Stimulated activated CD4-positive, alpha-beta T cell treated with anti-CD3 and anti-CD28 coated beads, Interleukin-12 subunit alpha, Interleukin-12 subunit beta, amount 100 ng/mL, for 48 hours (primary cell): Measurements from ENCODE around the gene MIGA1.
"Not testable (repeated sequence)": the region's sequence is repeated elsewhere in the genome, so short reads cannot be mapped to it uniquely, and the experiment has no call there.

ENCODE experiments used
- DNase-seq, 3 donors: peaks; one replicate each; pipeline ENCODE4 v3.0.0-alpha.2; 2020; ENCODE audit warnings: low read depth in 2 of 3, low spot score in 1 of 3

Gene MIGA1

DNA sequence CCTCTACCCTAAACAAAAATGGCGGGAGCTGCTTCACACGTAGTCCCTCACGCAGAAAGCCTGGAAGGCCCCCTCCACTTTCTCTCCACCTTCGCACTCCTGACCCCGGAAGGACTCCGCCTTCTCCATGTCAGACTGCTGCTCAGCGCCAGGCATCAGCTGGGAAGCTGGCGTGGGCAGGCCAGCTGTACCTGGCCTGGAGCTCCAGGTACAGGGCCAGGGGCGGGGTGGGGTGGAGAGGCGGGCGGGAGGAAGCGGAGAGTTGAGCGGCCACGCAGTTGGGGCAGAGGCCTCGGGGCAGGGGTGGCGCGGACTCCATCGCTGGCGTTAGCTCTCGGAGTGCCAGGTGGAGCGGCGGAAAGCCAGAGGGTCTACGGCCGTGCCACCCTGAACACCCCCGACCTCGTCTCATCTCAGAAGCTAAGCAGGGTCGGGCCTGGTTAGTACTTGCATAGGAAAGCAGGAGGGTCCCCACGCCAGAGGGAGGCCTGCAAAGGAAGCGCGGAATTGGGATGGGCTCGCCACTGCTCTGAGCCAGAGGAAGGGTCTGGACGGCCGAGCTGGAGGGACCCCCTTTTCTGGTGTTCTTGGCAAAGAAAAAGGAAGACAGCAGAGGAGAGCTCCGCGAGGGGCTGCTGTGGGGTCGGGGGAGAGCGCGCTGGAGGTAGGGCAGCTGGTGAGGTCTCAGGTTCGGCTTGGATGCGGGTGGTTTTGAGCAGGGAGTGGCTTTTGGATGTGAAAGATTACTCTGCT is at the start of gene MIGA1:
MIGA1 (plus strand) TSS at position 121 of the 753 bp plus-strand sequence. CDS start 3,604 bp downstream, outside the sequence.
- DNase-seq: peak; percentile 73 to 84 (median 77)

GRCh38 chr1:77732090-77732489 is 47.4 kb upstream of the MIGA1 start:
- no peak for DNase-seq

GRCh38 chr1:77739235-77739634 is 40.2 kb upstream of the MIGA1 start:
- DNase-seq: no peak

GRCh38 chr1:77741316-77741715 is 38.1 kb upstream of the MIGA1 start:
- DNase-seq: no peak

GRCh38 chr1:77742011-77742555 is 37.4 kb upstream of the MIGA1 start:
- no peak for DNase-seq

GRCh38 chr1:77744576-77744975 is 34.9 kb upstream of the MIGA1 start:
- DNase-seq: no peak

- DNase-seq: not testable (repeated sequence)
Observed at GRCh38 chr1:77749489-77749888, 30.0 kb upstream of the MIGA1 start.

DNA sequence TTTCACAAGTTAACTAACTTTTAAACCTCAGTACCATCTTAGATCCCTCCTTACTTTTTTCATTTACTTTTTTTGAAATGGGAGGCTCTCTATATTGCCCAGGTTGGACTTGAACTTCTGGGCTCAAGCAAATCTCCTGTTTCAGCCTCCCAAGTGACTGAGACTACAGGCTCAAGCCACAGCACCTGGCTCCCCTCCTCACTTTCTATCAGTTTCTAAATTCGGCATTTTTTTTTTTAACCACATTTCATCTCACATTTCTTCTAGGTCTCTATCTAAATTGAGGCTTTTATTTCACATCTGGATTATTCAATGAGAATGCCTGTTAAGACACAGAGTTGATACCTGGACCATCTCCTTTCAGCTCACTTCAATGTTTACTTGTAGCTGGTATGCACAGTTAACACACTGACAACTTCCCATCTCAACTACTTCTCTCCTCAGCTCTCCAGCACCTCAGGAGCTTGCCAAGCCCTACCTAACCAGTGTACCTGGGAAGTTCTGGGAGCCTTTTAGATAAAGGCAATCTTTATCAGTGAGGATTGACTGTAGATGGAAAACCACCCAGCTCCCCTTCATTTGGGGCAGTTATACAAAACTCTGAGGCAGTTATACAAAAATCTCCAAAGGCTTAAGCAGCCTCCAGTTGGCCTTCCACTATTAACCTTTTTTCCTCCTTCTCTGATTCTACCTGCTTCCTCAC is 23.2 kb upstream of the MIGA1 start:
- DNase-seq: no peak

DNA sequence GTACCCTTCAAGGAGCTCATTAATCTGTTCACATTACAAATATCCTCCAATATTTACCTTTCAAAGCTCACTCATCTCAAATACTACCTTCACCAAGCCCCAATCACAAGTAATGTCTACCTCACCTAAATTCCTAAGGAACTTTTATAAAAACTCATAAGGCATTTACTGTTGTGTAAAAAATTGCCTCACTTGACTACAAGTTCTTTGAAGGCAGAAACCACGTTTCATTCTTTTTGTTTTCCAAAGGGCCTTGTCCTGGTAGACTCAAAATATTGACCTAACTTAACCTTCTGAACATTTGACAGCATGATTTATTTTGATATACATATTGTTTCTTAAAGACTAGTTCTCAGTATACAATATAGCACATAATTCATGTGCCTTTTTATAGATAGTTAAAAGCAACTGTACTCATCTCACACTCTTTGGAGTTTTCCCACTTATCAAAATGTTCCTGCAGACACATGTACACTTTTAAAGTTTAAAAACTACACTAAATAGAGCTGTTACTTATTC is 22.3 kb upstream of the MIGA1 start:
- no peak for DNase-seq

GRCh38 chr1:77757603-77758002 is 21.8 kb upstream of the MIGA1 start:
- DNase-seq: no peak

GRCh38 chr1:77759071-77760028 is 20.1 kb upstream of the MIGA1 start, which contains the start of gene USP33:
Gene USP33, minus strand, starts transcription at chr1:77759852. Its CDS starts 18,155 bp downstream, at chr1:77741697.
- DNase-seq: peak; percentile 73 to 89 (median 84)

- DNase-seq: no peak
Observed at GRCh38 chr1:77762072-77762476, 17.4 kb upstream of the MIGA1 start.

DNA sequence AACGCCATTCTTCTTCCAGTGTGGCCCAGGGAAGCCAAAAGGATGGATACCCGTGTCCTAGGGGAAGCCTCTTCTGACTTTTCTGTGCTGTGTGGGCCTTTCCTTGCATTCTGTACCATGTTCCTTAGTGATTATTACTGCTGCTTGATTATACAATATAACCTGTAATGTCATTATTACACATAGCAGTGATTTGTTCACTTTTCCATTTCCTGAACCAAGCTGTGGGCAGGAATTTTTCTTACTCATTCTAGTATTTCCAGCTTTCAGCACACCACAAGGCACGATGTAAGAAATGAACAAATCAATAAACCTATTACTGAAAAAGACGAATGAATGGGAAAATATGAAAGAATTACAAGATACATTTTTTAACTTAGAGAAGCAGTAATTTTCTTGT is 11.4 kb upstream of the MIGA1 start:
- DNase-seq: no peak

DNA sequence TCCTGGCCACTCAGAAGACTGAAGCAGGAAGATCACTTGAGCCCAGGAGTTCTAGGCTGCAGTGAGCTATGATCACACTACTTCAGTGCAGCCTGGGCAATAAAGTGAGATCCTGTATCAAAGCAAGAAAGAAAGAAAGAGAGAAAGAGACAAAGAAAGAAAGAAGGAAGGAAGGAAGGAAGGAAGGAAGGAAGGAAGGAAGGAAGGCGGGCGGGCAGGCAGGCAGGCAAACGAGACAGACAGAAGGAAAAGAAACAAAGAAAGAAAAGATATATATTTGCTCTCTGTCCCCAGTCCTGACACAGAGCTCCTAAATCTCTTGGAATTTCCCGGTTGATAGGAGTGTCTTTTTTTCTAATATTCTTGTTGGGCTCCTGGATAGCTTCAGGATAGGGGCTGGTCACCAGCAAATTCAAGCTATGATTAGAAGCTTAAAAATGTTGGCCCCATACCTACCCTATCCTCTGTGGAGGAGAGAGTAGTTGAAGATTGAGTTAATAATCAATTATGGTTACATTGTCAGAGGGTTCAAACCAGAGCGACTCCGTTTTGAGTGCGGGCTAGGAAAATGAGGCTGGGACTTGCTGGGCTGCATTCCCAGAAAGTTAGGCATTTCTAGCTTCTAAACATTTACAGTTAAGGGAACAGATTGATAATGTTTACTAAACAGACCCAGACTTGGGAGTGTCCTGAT is 3.3 kb upstream of the MIGA1 start:
- no peak for DNase-seq

- no peak for DNase-seq
Observed at GRCh38 chr1:77781683-77782082, 2.2 kb downstream of the MIGA1 start.

DNA sequence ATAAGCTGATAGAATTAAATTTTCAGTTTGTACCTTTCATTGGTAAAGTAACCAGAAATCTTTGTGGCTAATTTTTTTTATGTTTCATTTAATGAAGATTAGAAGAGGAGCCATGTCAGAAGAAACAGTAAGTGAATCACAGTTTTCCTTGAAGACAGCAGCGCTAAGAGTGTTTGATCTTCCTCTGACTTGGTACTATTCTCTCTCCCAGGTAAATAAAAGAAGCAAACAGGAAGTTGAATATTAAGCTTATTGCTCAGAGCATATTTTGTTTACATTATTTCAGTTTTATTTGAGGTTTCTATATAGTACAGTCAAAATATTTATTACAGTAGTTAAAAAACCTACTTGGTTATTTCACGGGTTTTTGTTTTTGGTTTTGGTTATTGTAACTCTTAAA is 3.7 kb downstream of the MIGA1 start:
- DNase-seq: no peak

GRCh38 chr1:77786093-77786741 is 6.8 kb downstream of the MIGA1 start:
- DNase-seq: not testable (repeated sequence)

DNA sequence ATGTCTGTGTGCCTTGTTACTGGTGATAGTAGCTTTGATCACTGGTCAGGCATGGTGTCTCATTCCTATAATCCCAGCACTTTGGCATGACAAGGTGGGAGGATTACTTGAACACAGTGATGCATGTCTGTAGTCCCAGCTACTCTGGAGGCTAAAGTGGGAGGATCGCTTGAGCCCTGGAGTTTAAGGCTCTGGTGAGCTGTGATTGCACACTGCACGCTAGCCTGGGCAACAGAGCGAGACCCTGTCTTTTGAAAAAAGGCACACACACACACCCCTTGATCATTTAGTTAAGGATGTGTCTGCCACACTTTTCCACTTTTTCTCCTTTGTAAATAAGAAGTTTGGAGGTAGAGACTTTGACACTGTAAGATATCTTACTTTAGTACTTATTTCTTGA is 15.1 kb downstream of the MIGA1 start:
- DNase-seq: no peak

- no peak for DNase-seq
Observed at GRCh38 chr1:77796695-77797405, 17.4 kb downstream of the MIGA1 start.
